PC-3 (cell line): ENCODE results near the gene USP17L26.
A peak's percentile ranks its signal among the peaks of the same experiment; 100 is the strongest.
"Not testable (repeated sequence)": the region's sequence is repeated elsewhere in the genome, so short reads cannot be mapped to it uniquely, and the experiment has no call there.

ENCODE experiments used
- EZH2 ChIP-seq: fragments of 300-600 bp; sonication (generic); IDR thresholded peaks from one replicate; pipeline ENCODE4 v1.6.1; 2017; ENCODE audit warnings: antibody characterized with exemption, mild to moderate bottlenecking, low read length; ENCODE audit not compliant: unreplicated experiment
- TF ChIP-seq, protein P1 (sequence below): fragments of 300-600 bp; sonication (generic); conservative IDR thresholded peaks from 2 replicates; pipeline ENCODE4 v1.5.1; 2017; ENCODE audit warnings: antibody characterized with exemption, low read depth, mild to moderate bottlenecking, low read length

DNA sequence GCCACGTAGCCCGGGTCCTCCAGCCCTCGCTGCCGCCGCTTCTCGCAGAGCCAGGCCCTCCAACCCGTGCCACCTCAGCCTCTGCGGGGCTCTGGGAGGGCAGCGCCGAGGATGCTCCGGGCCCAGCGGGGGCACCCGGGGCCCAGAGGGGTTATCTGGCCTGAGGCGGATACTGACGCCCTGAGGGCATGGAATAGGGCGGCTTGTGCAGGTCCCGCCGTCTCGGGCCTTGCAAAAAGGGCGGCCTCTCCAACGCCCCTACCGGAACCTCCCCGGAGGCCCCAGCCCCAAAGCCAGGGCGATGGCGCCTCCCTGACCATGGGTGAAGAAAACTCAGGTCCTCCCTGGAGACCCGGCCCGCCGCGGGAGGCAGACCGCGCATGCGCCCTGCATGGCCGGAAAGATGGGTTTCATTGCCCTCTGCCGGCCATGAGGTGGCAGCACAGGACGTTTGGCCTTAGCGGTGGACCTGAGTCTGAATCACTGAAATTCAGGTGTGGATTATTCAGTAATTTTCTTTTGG is 46.6 kb downstream of the USP17L26 start:
- TF ChIP-seq, protein P1, sequence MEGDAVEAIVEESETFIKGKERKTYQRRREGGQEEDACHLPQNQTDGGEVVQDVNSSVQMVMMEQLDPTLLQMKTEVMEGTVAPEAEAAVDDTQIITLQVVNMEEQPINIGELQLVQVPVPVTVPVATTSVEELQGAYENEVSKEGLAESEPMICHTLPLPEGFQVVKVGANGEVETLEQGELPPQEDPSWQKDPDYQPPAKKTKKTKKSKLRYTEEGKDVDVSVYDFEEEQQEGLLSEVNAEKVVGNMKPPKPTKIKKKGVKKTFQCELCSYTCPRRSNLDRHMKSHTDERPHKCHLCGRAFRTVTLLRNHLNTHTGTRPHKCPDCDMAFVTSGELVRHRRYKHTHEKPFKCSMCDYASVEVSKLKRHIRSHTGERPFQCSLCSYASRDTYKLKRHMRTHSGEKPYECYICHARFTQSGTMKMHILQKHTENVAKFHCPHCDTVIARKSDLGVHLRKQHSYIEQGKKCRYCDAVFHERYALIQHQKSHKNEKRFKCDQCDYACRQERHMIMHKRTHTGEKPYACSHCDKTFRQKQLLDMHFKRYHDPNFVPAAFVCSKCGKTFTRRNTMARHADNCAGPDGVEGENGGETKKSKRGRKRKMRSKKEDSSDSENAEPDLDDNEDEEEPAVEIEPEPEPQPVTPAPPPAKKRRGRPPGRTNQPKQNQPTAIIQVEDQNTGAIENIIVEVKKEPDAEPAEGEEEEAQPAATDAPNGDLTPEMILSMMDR = peak; percentile 30; the same call in 1 of the 2 replicates
- TF ChIP-seq EZH2 = not testable (repeated sequence)
